Lung (tissue), 12 donors: Measurements from ENCODE around the gene SERTM1. TPM values are rescaled to one million over a fixed set of nuclear protein-coding genes. Genes with fewer than 3 reads are reported as not detected.

Experiments
- ATAC-seq: fragments of 200-7000 bp; cut with Tn5 transposase; one replicate; pipeline ENCODE4 v1.9.1; 2020; ENCODE audit warnings: moderate number of reproducible peaks; ENCODE audit not compliant: insufficient read depth, low FRiP score
- DNase-seq, 3 donors: peaks; one replicate each; pipeline ENCODE4 v3.0.0-alpha.2; 2013 to 2017
- H3K27ac ChIP-seq, 2 donors: one replicate each; pipeline ENCODE4 v1.5.1; 2013; ENCODE audit warnings: mild to moderate bottlenecking in 2 of 2, moderate library complexity in 2 of 2, control low read depth in 1 of 2, inconsistent platforms in 1 of 2, low read depth in 1 of 2, low read length in 1 of 2
- H3K27me3 ChIP-seq, 3 donors: one replicate each; pipeline ENCODE4 v1.5.1; 2013; ENCODE audit warnings: low read length in 2 of 3; ENCODE audit not compliant: control insufficient read depth in 3 of 3, insufficient read depth in 3 of 3
- H3K36me3 ChIP-seq, 4 donors: one replicate each; pipeline ENCODE4 v1.5.1; 2013; ENCODE audit warnings: low read length in 4 of 4, mild to moderate bottlenecking in 1 of 4, moderate library complexity in 1 of 4; ENCODE audit not compliant: control insufficient read depth in 4 of 4, insufficient read depth in 4 of 4
- H3K4me1 ChIP-seq, 5 donors: one replicate each; pipeline ENCODE4 v1.5.1; 2013; ENCODE audit warnings: low read length in 5 of 5, mild to moderate bottlenecking in 2 of 5, moderate library complexity in 1 of 5; ENCODE audit not compliant: control insufficient read depth in 5 of 5, insufficient read depth in 5 of 5
- H3K4me3 ChIP-seq: one replicate; pipeline ENCODE4 v1.5.1; 2013; ENCODE audit warnings: mild to moderate bottlenecking, control low read depth, moderate library complexity
- H3K9ac ChIP-seq, 2 donors: one replicate each; pipeline ENCODE4 v1.5.1; 2013; ENCODE audit warnings: low read length in 2 of 2, control low read depth in 1 of 2; ENCODE audit not compliant: insufficient read depth in 1 of 2
- H3K9me3 ChIP-seq, 4 donors: one replicate each; pipeline ENCODE4 v1.5.1; 2013; ENCODE audit warnings: low read length in 3 of 4, mild to moderate bottlenecking in 1 of 4, moderate library complexity in 1 of 4; ENCODE audit not compliant: control insufficient read depth in 4 of 4, insufficient read depth in 3 of 4
- CTCF ChIP-seq: IDR thresholded peaks from 2 replicates; pipeline ENCODE4 v1.5.1; 2012; ENCODE audit warnings: mild to moderate bottlenecking; ENCODE audit errors: control extremely low read depth, extremely low read depth
- WGBS, 2 donors: extraction: QIAGEN DNeasy Blood & Tissue Kit; methylation state at CpG; one replicate each; pipeline ENCODE4 v1.1.7; 2013; 5-methylcytosine and 5-hydroxymethylcytosine counted together
- polyA plus RNA-seq, 2 donors: library from polyadenylated mRNA; stranded (reverse); fragments of 200-250 nt; gene quantifications; one replicate each; pipeline ENCODE4 v1.2.1, GENCODE V29; 2013
- total RNA-seq, 2 donors: library from RNA; depleted of rRNA in 1 of 2; stranded (reverse); fragments of >200 nt in 1 of 2; gene quantifications; one replicate each; pipeline ENCODE4 v1.2.1, GENCODE V29; 2014 to 2021
- donor health status: control.
- donor health status: control.
- donor health status: Bipolar disorder and iron deficiency.
- donor health status: healthy.
- donor health status: DM: yes; HTN: yes; CAD: no.

The SERTM1 gene
- total and polyA plus RNA-seq, 4 donors, result 0.37 to 2.5 (median 0.66) TPM

DNA sequence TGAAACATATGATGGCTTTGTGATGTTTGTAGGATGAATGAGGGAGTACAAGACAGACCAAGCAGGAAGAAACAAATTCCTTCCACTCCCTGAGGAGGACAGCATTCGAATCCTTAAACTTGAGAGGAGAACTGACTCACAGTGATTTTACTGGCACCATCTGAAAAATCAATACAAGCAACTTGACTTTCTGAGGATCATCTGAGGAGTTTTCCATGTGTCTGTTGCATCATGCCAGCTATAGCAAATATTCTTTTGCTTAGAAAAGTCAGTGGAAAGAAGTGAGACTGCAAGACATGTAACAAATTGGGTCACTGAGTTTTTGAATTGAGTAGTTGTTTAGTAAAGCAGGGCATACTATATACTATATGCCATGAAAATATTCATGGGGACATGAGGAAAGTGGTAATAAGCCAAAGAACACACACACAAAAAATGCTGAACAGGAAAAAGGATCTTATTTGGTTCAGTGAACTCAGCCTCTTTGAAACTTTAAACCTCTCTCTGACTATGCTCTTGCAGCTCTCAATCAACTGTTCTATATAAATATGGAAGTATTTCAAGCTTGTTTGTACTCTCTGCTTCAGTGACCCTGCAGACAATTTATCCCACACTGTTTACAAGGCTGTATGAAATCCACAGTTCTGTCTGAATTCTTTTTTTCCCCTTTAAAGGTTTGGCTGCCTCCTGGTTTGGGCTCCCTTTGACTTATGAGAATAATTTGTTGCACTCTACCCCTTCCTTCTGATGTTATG is 35.5 kb downstream of the SERTM1 start:
- H3K4me3 ChIP-seq, result no peak overlapping the region
- ATAC-seq (no peak), DNase-seq (no peak)
- no peaks in the 10 kb centered on the region for H3K9me3 ChIP-seq
- 56 to 82% methylated on average over 1 of the region's 1 CpG for WGBS, 2 donors
- no peaks in the 10 kb centered on the region for H3K4me1 ChIP-seq
- H3K27me3 ChIP-seq, result peaks cover 0 to 2% (median 0%) of the 10 kb centered on the region in 3 donors
- H3K27ac ChIP-seq, result no peak overlapping the region
- H3K36me3 ChIP-seq, result no peaks in the 10 kb centered on the region
- no peak for TF ChIP-seq CTCF
- H3K9ac ChIP-seq, result no peak overlapping the region

DNA sequence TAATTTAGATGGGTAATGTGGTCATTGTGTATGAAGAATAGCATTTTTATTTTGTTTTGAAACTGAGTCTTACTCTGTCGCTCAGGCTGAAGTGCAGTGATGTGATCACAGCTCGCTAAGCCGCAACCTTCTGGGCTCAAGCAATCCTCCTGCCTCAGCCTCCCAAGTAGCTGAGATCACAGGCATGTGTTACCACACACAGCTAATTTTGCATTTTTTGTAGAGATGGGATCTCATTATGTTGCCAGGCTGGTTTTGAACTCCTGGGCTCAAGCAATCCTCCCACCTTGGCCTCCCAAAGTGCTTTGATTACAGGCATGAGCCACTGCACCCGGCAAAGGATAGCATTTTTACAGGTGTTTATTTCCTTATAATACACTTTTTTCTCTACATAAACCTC is 36.6 kb downstream of the SERTM1 start:
- no peak overlapping the region for H3K4me3 ChIP-seq
- no peaks in the 10 kb centered on the region for H3K9me3 ChIP-seq
- H3K9ac ChIP-seq, result no peak overlapping the region
- 93% methylated on average over 4 of the region's 4 CpGs for WGBS, 2 donors
- ATAC-seq (no peak), DNase-seq (no peak)
- no peaks in the 10 kb centered on the region for H3K4me1 ChIP-seq
- H3K36me3 ChIP-seq, result no peaks in the 10 kb centered on the region
- no peak overlapping the region for H3K27ac ChIP-seq
- no peak for TF ChIP-seq CTCF
- peaks cover 0 to 2% (median 0%) of the 10 kb centered on the region in 3 donors for H3K27me3 ChIP-seq

DNA sequence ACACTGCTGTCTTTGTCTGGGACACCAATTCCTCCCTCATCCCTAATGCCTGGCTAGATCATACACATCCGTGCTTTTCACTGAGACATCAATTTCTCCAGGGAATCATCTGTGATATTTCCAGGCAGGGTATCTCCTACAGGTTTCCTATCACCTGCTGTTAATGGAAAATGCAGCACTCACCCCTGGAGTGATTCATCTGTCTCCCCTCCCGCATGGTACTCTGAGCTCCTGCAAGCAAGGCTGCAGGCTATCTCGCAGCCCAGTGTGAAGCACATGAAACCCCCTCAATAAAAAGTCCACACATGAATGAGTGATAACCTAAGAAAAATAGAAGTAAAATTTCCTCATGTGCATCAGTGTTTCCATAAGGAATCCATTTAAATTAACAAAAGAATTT is 38.5 kb downstream of the SERTM1 start:
- H3K4me3 ChIP-seq, result no peak overlapping the region
- WGBS, 2 donors, result 87 to 92% methylated on average over 3 of the region's 3 CpGs
- no peak overlapping the region for H3K27ac ChIP-seq
- H3K9ac ChIP-seq, result no peak overlapping the region
- ATAC-seq, result no peak
- H3K36me3 ChIP-seq, result no peaks in the 10 kb centered on the region
- DNase-seq, result no peak
- no peaks in the 10 kb centered on the region for H3K4me1 ChIP-seq
- peaks cover 0 to 2% (median 0%) of the 10 kb centered on the region in 4 donors for H3K9me3 ChIP-seq
- no peak for TF ChIP-seq CTCF
- peaks cover 0 to 2% (median 0%) of the 10 kb centered on the region in 3 donors for H3K27me3 ChIP-seq
